ENCODE measurements around the gene MRPL36.

MRPL36 gene

DNA sequence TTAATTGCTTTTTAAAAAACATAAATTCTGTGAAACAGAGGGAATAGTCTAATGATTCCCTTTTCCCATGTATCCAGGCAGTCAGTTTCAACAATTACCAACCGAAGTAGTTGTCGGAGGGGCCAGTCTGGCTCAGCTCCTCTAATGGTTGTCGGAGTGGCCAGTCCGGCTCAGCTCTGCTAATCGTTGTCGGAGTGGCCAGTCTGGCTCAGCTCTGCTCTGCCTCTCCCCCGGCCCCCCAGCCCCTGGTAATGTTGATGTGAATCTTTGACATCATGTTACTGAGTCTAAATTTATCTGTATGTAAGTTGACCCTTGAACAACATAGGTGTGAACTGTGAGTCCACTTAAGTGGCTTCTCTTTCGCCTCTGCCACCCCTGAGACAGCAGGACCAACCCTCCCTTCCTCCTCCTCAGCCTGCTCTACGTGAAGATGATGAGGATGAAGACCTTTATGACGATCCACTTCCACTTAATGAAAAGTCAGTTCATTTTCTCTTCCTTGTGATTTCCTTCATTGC lies 11.0 kb upstream of the MRPL36 start:
- TF ChIP-seq, protein P1, sequence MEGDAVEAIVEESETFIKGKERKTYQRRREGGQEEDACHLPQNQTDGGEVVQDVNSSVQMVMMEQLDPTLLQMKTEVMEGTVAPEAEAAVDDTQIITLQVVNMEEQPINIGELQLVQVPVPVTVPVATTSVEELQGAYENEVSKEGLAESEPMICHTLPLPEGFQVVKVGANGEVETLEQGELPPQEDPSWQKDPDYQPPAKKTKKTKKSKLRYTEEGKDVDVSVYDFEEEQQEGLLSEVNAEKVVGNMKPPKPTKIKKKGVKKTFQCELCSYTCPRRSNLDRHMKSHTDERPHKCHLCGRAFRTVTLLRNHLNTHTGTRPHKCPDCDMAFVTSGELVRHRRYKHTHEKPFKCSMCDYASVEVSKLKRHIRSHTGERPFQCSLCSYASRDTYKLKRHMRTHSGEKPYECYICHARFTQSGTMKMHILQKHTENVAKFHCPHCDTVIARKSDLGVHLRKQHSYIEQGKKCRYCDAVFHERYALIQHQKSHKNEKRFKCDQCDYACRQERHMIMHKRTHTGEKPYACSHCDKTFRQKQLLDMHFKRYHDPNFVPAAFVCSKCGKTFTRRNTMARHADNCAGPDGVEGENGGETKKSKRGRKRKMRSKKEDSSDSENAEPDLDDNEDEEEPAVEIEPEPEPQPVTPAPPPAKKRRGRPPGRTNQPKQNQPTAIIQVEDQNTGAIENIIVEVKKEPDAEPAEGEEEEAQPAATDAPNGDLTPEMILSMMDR (IDR thresholded peaks at IDR 0.05; ENCODE audit: insufficient read depth, low read depth, low read length, missing control alignments): no peak
- H3K4me3 ChIP-seq (ENCODE audit: low read depth, low read length): no peak overlapping the region
- DNase-seq (ENCODE audit: low read depth): no peak

DNA sequence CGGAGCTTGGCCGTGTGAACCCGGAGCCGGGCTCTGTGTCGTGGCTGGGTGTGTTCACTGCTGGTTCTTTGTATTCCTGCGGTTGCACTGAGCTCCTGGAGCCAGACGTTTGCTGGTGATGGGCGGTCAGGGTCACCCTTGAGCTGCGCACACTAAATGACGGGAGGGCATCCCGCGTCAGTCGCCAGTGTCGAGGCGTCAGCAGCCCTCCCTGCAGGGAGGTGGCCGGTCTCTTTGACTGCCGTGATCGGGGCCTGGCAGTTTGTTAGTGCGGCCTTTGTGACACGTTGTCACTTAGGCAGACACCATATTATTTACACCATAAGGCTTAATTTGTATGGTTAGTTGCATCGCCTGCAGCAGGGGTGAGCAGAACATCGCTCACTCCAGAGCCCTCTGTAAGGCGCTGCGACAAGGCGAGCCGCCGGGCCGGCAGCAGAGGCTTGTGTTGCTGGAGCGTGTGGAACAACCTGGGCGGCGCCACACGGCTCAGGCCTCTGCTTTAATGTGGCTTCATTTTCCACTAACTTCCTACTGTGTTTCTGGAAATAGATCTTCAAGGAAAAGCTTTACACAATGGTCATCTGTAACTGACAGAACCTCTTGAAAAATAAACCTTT lies 9.9 kb upstream of the MRPL36 start:
- no peak overlapping the region for H3K4me3 ChIP-seq (ENCODE audit: low read depth, low read length)
- TF ChIP-seq, protein P1 (IDR thresholded peaks at IDR 0.05; ENCODE audit: insufficient read depth, low read depth, low read length, missing control alignments): no peak
- DNase-seq (ENCODE audit: low read depth): no peak

DNA sequence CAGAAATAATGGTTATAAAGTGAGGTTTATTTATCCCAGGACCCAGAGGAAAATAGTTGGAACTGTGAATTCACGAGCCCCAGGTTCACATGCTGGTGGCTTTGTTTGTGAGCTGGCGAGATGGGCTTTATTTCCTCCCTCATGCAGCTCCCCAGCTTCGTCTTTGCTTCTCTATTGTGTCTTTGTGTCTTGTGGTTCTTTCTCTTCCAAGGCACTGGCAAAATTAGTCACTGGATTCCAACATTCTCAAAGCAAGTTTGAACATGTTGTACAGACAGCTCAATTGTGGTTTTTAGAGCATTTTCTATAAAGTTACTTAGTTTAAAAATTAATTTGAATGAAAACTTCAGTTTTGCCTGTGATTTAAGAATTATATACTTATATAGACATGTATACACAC lies 8.8 kb upstream of the MRPL36 start:
- no peak overlapping the region for H3K4me3 ChIP-seq (ENCODE audit: low read depth, low read length)
- TF ChIP-seq, protein P1 (IDR thresholded peaks at IDR 0.05; ENCODE audit: insufficient read depth, low read depth, low read length, missing control alignments): no peak
- DNase-seq (ENCODE audit: low read depth): no peak

DNA sequence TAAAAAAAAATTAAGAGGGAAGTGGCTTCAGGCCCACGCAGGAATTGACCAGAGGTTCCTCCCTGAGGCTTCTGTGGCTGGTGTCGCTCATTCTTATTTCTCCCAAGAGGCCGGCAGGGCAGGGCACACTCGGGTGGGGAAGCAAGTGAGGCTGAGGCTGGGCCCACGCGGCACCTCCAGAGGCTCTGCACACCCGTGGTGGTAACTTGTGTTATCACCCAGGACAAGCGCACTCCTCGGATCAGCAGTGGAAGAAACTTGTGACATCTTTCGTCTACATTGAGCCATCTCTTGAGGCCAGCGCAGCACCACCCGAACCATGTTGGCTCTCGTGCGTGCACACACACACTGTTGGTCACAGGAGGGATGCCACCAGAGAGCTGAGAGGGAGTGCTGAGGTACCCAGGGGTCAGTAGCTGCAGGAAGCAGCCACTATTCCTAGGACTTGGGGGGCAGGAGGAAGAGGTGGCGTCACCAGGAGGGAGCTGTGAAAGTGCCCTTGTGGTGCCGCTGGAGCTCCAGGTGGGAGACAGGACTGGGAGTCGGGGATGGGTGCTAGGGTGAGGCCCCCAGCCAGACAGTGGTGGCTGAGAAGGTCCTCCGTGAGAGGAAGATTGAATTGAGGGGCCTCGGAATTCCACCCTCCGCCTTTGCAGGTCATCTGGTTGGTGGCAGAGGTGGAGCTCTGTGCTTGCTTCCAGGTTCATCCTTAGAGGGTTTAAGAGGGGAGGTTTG lies 8.0 kb upstream of the MRPL36 start:
- no peak overlapping the region for H3K4me3 ChIP-seq (ENCODE audit: low read depth, low read length)
- DNase-seq (ENCODE audit: low read depth): no peak
- TF ChIP-seq, protein P1 (IDR thresholded peaks at IDR 0.05; ENCODE audit: insufficient read depth, low read depth, low read length, missing control alignments): no peak

DNA sequence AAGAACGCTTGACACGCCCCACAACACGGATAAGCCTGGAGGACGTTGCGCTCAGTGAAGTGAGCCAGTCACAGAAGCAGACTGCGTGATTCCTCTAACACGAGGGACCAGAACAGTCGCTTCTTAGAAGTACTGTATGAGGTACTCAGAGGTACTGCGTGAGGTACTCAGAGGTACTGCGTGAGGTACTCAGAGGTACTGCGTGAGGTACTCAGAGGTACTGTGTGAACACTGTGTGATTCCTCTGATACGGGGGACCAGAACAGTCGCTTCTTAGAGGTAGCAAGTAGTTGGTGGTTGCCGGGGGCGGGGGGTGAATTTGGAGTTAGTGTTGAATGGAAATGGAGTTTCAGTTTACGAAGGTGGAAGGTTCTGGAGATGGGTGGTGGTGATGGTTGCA lies 7.3 kb upstream of the MRPL36 start:
- TF ChIP-seq, protein P1 (IDR thresholded peaks at IDR 0.05; ENCODE audit: insufficient read depth, low read depth, low read length, missing control alignments): no peak
- H3K4me3 ChIP-seq (ENCODE audit: low read depth, low read length): no peak overlapping the region
- DNase-seq (ENCODE audit: low read depth): no peak

DNA sequence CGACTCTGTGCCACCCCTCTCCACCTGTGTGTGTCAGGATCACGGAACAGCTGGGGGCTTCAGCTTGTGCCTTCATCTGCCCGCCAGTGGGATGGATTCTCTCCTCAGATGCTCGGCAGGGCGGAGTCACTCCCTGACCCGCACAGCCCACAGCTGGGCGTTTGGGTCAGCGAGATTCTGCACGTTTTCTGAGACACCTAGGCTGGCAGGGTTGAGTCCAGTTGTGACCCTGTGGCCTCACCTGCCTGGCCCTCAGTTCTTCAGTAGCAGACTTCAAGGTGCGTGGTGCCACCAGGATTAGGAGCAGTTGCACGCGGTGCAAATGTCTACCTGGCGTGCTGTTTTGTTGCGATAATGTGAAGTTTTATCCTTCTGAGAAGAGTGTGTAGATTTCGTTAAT lies 6.6 kb upstream of the MRPL36 start:
- DNase-seq (ENCODE audit: low read depth): no peak
- no peak overlapping the region for H3K4me3 ChIP-seq (ENCODE audit: low read depth, low read length)
- TF ChIP-seq, protein P1 (IDR thresholded peaks at IDR 0.05; ENCODE audit: insufficient read depth, low read depth, low read length, missing control alignments): no peak
